ENCODE data around the gene CFAP54. TPM values are rescaled to one million over a fixed set of nuclear protein-coding genes. Genes with fewer than 3 reads are reported as not detected.

Gene CFAP54
- polyA plus RNA-seq, 1 of the 3 experiments (the other 2 are of a cell fraction) = 0.87 TPM

DNA sequence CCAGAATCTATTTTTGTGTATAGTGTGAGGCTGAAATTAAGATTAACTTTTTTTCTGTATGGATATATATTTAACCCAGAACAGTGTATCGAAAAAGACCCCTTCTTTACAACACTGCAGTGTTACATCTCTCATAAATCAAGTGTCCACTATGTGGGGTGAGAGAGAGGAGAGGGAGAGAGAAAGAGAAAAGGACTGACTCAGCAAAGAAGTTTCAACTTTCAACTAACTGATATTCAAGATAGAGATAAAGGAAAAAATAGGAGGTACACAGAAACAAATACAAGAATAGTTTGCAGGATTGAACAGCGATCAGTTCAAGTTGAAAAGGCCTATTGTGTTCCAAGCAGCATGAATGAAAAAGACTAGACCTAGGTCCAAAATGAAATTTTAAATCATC is 291.0 kb downstream of the CFAP54 start:
- H3K4me2 ChIP-seq = no peak overlapping the region
- no peak overlapping the region for H3K9ac ChIP-seq
- H3K79me2 ChIP-seq (ENCODE audit: insufficient read depth) = no peaks in the 10 kb centered on the region
- no peaks in the 10 kb centered on the region for H3K27me3 ChIP-seq (ENCODE audit: insufficient read depth)
- H4K20me1 ChIP-seq (ENCODE audit: insufficient read depth) = no peaks in the 10 kb centered on the region
- H3K36me3 ChIP-seq (replicated peaks in 1 of 2; ENCODE audit: control insufficient read depth in 1 of 2, insufficient read depth in 2 of 2, low read length in 1 of 2) = no peaks in the 10 kb centered on the region
- H3F3A ChIP-seq (replicated peaks; ENCODE audit: insufficient read depth) = no peaks in the 10 kb centered on the region
- 42% methylated on average over 2 of the region's 2 CpGs for WGBS (ENCODE audit: low lambda C conversion rate)
- no peak for DNase-seq
- TF ChIP-seq NFIC (IDR thresholded peaks at IDR 0.05; ENCODE audit: borderline replicate concordance) (no peak), GATA2 (CRISPR knock-in tag; IDR thresholded peaks at IDR 0.05) (no peak), FOSL2 (IDR thresholded peaks at IDR 0.05; ENCODE audit: borderline replicate concordance, low read depth) (no peak), RXRA (IDR thresholded peaks at IDR 0.05; ENCODE audit: borderline replicate concordance, low read depth) (no peak), CHD2 (IDR thresholded peaks at IDR 0.05; ENCODE audit: low read length, partially characterized antibody) (no peak), RAD21 (IDR thresholded peaks at IDR 0.05; ENCODE audit: low read length) (no peak), POLR2AphosphoS5 (IDR thresholded peaks at IDR 0.05; ENCODE audit: low read depth, low read length) (no peak), RCOR1 (IDR thresholded peaks at IDR 0.05; ENCODE audit: low read length) (no peak)
- TF ChIP-seq, protein P1, sequence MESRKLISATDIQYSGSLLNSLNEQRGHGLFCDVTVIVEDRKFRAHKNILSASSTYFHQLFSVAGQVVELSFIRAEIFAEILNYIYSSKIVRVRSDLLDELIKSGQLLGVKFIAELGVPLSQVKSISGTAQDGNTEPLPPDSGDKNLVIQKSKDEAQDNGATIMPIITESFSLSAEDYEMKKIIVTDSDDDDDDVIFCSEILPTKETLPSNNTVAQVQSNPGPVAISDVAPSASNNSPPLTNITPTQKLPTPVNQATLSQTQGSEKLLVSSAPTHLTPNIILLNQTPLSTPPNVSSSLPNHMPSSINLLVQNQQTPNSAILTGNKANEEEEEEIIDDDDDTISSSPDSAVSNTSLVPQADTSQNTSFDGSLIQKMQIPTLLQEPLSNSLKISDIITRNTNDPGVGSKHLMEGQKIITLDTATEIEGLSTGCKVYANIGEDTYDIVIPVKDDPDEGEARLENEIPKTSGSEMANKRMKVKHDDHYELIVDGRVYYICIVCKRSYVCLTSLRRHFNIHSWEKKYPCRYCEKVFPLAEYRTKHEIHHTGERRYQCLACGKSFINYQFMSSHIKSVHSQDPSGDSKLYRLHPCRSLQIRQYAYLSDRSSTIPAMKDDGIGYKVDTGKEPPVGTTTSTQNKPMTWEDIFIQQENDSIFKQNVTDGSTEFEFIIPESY (IDR thresholded peaks at IDR 0.05; ENCODE audit: borderline replicate concordance, low read depth) = no peak
- H3K4me3 ChIP-seq (ENCODE audit: low read depth in 2 of 2, low read length in 1 of 2) = no peak overlapping the region
- H3K27ac ChIP-seq (ENCODE audit: low read depth in 2 of 2, low read length in 1 of 2) = no peak overlapping the region
- H3K9me3 ChIP-seq = no peaks in the 10 kb centered on the region
- no peaks in the 10 kb centered on the region for H3K4me1 ChIP-seq (ENCODE audit: control insufficient read depth in 1 of 2, insufficient read depth in 2 of 2, low read depth in 1 of 2, low read length in 1 of 2)
- CTCF ChIA-PET = no interaction called here
- no peaks in the 10 kb centered on the region for H3K9me2 ChIP-seq
- H2AFZ ChIP-seq (ENCODE audit: low read depth) = 0 out of 2 replicates have a peak overlapping the region, but pooled peaks have one; percentile 2
- POLR2A ChIA-PET = no interaction called here

DNA sequence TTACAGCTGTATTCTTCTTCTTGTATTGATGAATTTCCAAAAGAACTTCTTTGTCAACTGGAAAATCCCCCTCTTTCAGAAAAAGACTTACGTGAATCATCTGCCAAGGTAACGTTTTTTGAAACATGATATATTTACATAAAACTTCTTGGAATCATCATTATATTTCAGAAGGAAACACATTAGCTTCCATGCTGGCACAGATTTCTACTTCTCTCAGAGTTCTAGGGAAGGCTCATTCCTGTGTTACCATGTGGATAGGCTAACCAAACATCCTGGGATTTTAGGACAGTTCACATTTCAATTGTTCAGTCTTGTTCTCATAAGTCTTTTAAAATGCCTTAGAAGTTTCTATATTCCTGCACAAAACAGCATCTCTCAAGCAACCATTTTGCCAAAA is 297.4 kb downstream of the CFAP54 start:
- Histone ChIP-seq H3K9me2 (no peaks in the 10 kb centered on the region), H3K79me2 (ENCODE audit: insufficient read depth) (no peaks in the 10 kb centered on the region), H3K27ac (ENCODE audit: low read depth in 2 of 2, low read length in 1 of 2) (no peak overlapping the region), H3F3A (replicated peaks; ENCODE audit: insufficient read depth) (no peaks in the 10 kb centered on the region), H3K9me3 (no peaks in the 10 kb centered on the region), H3K4me3 (ENCODE audit: low read depth in 2 of 2, low read length in 1 of 2) (no peak overlapping the region), H3K27me3 (ENCODE audit: insufficient read depth) (no peaks in the 10 kb centered on the region), H3K36me3 (replicated peaks in 1 of 2; ENCODE audit: control insufficient read depth in 1 of 2, insufficient read depth in 2 of 2, low read length in 1 of 2) (no peaks in the 10 kb centered on the region), H4K20me1 (ENCODE audit: insufficient read depth) (no peaks in the 10 kb centered on the region), H3K9ac (no peak overlapping the region), H3K4me1 (ENCODE audit: control insufficient read depth in 1 of 2, insufficient read depth in 2 of 2, low read depth in 1 of 2, low read length in 1 of 2) (no peaks in the 10 kb centered on the region), H3K4me2 (no peak overlapping the region), H2AFZ (ENCODE audit: low read depth) (no peak overlapping the region)
- 29% methylated on average over 2 of the region's 2 CpGs for WGBS (ENCODE audit: low lambda C conversion rate)
- POLR2A ChIA-PET = no interaction called here
- CTCF ChIA-PET = no interaction called here
- no peak for DNase-seq
- TF ChIP-seq SMC3 (IDR thresholded peaks at IDR 0.05; ENCODE audit: low read depth, low read length) (no peak), GATA2 (CRISPR knock-in tag; IDR thresholded peaks at IDR 0.05) (no peak), CHD2 (IDR thresholded peaks at IDR 0.05; ENCODE audit: low read length, partially characterized antibody) (no peak), RAD21 (IDR thresholded peaks at IDR 0.05; ENCODE audit: low read length) (no peak), POLR2AphosphoS5 (IDR thresholded peaks at IDR 0.05; ENCODE audit: low read depth, low read length) (no peak), MXI1 (IDR thresholded peaks at IDR 0.05; ENCODE audit: low read depth, low read length) (no peak), RFX5 (IDR thresholded peaks at IDR 0.05; ENCODE audit: low read length) (no peak), JUND (IDR thresholded peaks at IDR 0.05) (no peak), TAF1 (IDR thresholded peaks at IDR 0.05; ENCODE audit: borderline replicate concordance, low read depth, low read length) (no peak), NRF1 (IDR thresholded peaks at IDR 0.05; ENCODE audit: low read depth, low read length) (no peak), TEAD4 (IDR thresholded peaks at IDR 0.05; ENCODE audit: borderline replicate concordance, insufficient read depth) (no peak), SIN3A (IDR thresholded peaks at IDR 0.05; ENCODE audit: borderline replicate concordance, low read depth, low read length) (no peak)
- TF ChIP-seq, protein P2, sequence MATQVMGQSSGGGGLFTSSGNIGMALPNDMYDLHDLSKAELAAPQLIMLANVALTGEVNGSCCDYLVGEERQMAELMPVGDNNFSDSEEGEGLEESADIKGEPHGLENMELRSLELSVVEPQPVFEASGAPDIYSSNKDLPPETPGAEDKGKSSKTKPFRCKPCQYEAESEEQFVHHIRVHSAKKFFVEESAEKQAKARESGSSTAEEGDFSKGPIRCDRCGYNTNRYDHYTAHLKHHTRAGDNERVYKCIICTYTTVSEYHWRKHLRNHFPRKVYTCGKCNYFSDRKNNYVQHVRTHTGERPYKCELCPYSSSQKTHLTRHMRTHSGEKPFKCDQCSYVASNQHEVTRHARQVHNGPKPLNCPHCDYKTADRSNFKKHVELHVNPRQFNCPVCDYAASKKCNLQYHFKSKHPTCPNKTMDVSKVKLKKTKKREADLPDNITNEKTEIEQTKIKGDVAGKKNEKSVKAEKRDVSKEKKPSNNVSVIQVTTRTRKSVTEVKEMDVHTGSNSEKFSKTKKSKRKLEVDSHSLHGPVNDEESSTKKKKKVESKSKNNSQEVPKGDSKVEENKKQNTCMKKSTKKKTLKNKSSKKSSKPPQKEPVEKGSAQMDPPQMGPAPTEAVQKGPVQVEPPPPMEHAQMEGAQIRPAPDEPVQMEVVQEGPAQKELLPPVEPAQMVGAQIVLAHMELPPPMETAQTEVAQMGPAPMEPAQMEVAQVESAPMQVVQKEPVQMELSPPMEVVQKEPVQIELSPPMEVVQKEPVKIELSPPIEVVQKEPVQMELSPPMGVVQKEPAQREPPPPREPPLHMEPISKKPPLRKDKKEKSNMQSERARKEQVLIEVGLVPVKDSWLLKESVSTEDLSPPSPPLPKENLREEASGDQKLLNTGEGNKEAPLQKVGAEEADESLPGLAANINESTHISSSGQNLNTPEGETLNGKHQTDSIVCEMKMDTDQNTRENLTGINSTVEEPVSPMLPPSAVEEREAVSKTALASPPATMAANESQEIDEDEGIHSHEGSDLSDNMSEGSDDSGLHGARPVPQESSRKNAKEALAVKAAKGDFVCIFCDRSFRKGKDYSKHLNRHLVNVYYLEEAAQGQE (IDR thresholded peaks at IDR 0.05; ENCODE audit: low read depth, low read length) = no peak
- TF ChIP-seq, protein P3, sequence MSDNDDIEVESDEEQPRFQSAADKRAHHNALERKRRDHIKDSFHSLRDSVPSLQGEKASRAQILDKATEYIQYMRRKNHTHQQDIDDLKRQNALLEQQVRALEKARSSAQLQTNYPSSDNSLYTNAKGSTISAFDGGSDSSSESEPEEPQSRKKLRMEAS (IDR thresholded peaks at IDR 0.05; ENCODE audit: low read depth) = no peak
- TF ChIP-seq, protein P4, sequence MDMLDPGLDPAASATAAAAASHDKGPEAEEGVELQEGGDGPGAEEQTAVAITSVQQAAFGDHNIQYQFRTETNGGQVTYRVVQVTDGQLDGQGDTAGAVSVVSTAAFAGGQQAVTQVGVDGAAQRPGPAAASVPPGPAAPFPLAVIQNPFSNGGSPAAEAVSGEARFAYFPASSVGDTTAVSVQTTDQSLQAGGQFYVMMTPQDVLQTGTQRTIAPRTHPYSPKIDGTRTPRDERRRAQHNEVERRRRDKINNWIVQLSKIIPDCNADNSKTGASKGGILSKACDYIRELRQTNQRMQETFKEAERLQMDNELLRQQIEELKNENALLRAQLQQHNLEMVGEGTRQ (IDR thresholded peaks at IDR 0.05; ENCODE audit: borderline replicate concordance, low read depth, low read length) = no peak
- TF ChIP-seq, protein P5, sequence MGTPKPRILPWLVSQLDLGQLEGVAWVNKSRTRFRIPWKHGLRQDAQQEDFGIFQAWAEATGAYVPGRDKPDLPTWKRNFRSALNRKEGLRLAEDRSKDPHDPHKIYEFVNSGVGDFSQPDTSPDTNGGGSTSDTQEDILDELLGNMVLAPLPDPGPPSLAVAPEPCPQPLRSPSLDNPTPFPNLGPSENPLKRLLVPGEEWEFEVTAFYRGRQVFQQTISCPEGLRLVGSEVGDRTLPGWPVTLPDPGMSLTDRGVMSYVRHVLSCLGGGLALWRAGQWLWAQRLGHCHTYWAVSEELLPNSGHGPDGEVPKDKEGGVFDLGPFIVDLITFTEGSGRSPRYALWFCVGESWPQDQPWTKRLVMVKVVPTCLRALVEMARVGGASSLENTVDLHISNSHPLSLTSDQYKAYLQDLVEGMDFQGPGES (IDR thresholded peaks at IDR 0.05; ENCODE audit: low read depth, low read length) = no peak
